GM10266 (cell line): ENCODE data around the gene RSU1.
"Not testable (repeated sequence)": the region's sequence is repeated elsewhere in the genome, so short reads cannot be mapped to it uniquely, and the experiment has no call there.

Source experiments
- DNase-seq: peaks from one replicate; pipeline ENCODE4 v3.0.0; 2012; ENCODE audit errors: extremely low spot score
- TF ChIP-seq, protein P1 (sequence below): IDR thresholded peaks from 2 replicates; pipeline ENCODE4 v1.5.1; 2012; ENCODE audit warnings: mild to moderate bottlenecking, low read depth; ENCODE audit not compliant: control insufficient read depth, insufficient read depth; ENCODE audit errors: missing control alignments

RSU1 gene

DNA sequence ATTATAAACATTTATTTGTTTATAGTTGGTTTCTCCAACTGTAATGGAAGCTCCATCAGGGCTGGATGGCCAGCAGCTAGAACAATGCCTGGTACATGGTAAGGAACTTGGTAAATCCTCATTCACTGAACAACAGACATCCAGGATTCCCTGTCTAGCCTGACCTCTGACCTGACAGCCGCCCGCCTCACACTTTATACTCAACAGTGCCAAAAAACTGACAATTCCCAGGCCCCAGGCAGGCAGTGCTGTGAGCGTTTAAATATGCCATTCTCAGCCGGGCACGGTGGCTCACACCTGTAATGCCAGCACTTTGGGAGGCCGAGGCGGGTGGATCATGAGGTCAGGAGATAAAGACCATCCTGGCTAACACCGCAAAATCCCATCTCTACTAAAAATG lies 55.9 kb downstream of the RSU1 start:
- TF ChIP-seq, protein P1, sequence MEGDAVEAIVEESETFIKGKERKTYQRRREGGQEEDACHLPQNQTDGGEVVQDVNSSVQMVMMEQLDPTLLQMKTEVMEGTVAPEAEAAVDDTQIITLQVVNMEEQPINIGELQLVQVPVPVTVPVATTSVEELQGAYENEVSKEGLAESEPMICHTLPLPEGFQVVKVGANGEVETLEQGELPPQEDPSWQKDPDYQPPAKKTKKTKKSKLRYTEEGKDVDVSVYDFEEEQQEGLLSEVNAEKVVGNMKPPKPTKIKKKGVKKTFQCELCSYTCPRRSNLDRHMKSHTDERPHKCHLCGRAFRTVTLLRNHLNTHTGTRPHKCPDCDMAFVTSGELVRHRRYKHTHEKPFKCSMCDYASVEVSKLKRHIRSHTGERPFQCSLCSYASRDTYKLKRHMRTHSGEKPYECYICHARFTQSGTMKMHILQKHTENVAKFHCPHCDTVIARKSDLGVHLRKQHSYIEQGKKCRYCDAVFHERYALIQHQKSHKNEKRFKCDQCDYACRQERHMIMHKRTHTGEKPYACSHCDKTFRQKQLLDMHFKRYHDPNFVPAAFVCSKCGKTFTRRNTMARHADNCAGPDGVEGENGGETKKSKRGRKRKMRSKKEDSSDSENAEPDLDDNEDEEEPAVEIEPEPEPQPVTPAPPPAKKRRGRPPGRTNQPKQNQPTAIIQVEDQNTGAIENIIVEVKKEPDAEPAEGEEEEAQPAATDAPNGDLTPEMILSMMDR = no peak
- no peak for DNase-seq

DNA sequence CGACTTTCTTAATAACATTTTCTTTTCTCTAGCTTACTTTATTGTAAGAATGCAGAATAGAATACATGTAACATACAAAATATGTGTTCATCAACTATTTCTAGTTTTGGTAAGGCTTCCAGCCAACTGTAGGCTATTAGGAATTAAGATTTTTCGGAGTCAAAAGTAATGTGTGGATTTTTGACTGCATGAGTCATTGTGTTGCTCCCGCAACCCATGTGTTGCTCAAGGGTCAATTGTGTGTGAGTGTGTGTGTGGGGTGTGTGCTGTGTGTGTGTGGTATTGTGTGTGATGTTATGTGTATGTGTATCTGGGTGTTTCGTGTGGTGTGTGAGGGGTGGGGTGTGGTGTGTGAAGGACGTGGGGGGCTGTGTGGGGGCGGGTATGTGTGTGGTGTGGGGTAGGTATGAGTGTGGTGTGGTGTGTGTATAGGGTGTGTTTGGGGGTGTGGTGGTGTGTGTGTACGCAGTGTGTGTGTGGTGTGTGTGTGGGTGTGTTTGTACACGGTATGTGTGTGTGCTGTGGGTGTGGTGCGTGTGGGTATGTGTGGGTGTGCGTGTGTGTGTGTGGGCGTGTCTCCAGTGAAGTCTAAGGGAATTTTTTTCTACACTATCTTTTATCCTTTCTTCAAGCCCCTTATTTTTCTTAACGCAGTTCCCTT lies 60.5 kb downstream of the RSU1 start:
- DNase-seq = no peak
- TF ChIP-seq, protein P1 = no peak

GRCh38 chr10:16754765-16755164 lies 62.5 kb downstream of the RSU1 start:
- no peak for DNase-seq

GRCh38 chr10:16752849-16753248 lies 64.4 kb downstream of the RSU1 start:
- not testable (repeated sequence) for DNase-seq

More at GRCh38 chr10:16754765-16755164, 62.5 kb downstream of the RSU1 start:
- TF ChIP-seq, protein P1 = no peak

DNA sequence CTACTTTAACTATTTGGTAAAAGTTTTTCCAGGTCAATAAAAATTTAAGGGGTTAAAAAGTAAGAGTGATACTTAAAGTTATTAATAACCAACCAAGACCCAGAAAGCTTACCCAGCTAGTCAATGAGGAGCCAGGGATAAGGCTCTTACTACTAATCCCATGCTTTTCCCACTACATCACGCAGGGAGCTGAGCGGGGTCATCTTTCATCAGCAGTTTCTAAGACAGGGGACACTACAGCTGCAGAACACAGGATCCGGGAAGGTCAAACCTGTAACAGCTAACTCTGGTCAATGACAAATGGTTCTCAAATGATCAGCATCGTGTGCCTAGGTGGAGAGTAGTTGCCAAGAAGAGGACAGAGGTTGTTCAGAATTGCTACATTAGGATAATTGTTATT lies 65.1 kb downstream of the RSU1 start:
- DNase-seq = no peak
- TF ChIP-seq, protein P1 = no peak

GRCh38 chr10:16751244-16751643 lies 66.0 kb downstream of the RSU1 start:
- TF ChIP-seq, protein P1 = no peak
- DNase-seq = no peak

- TF ChIP-seq, protein P1 = no peak
Measured at GRCh38 chr10:16750461-16750860, 66.8 kb downstream of the RSU1 start.

GRCh38 chr10:16748749-16749148 lies 68.5 kb downstream of the RSU1 start:
- TF ChIP-seq, protein P1 = no peak
- no peak for DNase-seq

More at GRCh38 chr10:16750461-16750860, 66.8 kb downstream of the RSU1 start:
- no peak for DNase-seq
